Activated CD8-positive, alpha-beta memory T cell treated with anti-CD3 and anti-CD28 coated beads for 24 hours (primary cell): ENCODE results near the gene APH1B.
"Not testable (repeated sequence)": the region's sequence is repeated elsewhere in the genome, so short reads cannot be mapped to it uniquely, and the experiment has no call there.

Experiments
- DNase-seq: peaks from one replicate; pipeline ENCODE4 v3.0.0-alpha.2; 2020

APH1B gene

GRCh38 chr15:63277038-63277892 lies at the start of gene APH1B:
Gene APH1B (plus strand): TSS chr15:63277605. CDS start chr15:63277624, 19 bp downstream.
- DNase-seq = peak; percentile 87

DNA sequence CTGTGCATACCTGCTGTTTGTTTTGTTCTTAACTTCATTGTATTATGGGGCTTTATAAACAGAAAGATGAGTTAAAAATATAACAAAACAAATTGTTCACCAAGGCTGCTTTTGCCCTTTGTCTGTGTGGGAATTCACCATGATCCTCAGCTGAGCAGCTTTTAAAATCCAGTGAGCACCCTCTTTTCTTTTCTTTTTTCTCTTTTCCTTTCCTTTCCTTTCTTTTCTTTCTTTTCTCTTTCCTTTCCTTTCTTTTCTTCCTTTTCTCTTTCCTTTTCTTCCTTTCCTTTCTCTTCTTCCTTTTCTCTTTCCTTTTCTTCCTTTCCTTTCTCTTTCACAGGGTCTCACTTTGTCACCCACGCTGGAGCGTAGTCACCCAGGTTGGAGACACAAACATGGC lies 49.7 kb upstream of the APH1B start:
- no peak for DNase-seq

DNA sequence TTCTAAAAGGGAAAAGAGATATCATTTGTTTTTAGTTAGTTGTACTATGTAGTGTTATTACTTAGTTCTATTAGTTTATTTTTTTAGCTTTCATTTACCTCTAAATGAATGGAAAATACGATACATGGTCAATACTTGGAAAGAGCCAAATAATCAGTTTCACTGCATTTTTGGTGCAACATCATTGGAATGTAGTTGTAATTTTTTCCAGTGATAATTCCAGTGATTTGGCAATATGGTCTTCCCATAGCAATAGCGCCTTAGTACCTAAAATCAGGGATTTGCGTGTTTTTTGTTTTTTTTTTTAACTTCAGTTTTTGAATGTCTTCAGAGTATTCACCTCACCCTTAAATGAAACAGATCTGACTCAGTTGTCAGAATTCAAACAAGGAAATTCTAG lies 46.2 kb upstream of the APH1B start:
- DNase-seq = no peak

- no peak for DNase-seq
Observed at GRCh38 chr15:63231706-63232105, 45.7 kb upstream of the APH1B start.

GRCh38 chr15:63232405-63232804 lies 45.0 kb upstream of the APH1B start:
- DNase-seq = no peak

DNA sequence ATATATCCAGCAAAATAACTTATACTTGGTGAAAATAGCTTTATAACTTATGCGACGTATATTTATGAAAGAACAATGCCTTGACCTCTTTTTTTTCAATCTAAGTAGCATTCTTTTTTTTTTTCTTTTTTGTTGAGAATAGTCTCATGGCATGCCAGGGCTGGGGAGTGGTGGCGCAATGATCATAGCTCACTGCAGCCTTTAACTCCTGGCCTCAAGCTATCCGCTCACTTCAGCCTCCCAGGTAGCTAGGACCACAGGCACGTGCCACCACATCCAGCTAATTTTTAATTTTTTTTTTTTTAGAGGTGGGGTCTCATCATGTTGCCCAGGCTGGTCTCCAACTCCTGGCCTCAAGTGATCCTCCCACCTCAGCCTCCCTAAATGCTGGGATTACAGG lies 44.5 kb upstream of the APH1B start:
- DNase-seq = no peak

- DNase-seq = no peak
Observed at GRCh38 chr15:63233667-63234423, 43.6 kb upstream of the APH1B start.

DNA sequence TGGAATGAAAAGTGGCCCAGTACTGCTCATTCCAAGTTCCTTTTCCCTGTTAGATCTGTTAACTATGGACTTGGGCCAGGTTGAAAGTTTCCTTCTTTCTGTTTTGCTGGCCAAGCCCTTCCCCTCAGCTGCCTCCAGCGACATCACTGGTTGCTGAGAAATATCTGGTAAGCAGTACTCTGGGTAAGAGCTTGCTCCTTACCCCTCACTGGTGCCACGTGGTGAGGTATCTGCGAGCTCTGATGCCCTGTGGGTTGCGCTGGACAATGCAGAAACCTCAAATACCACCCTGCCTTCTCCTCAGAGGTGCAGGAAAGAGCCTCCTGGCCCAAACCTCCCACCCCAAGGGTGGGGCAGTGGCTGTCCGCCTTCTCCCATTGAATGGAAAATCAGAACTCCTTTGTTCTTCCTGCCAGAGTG lies 42.9 kb upstream of the APH1B start:
- no peak for DNase-seq

- DNase-seq = no peak
Observed at GRCh38 chr15:63236272-63236671, 41.1 kb upstream of the APH1B start.

- DNase-seq = not testable (repeated sequence)
Observed at GRCh38 chr15:63237086-63237485, 40.3 kb upstream of the APH1B start.

DNA sequence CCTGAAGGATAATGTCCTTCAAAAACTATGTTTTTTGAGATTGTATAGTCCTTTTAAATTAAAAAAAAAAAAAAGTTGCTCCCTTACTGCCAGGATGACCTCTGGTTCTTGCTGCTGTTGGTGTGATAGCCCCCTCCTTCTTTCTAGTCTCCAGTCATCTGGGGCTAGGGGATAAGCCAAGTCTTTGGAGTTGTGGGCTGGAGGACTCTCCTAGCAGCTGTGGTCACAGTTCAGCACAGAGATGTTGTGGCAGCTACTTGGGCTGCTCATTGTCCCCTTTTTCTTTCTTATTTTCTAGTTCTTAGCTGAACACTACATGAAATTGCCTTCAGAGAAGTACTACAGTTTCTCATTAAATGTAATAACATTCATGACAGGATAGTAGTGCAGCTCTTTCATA lies 39.2 kb upstream of the APH1B start:
- DNase-seq = no peak

- DNase-seq = no peak
Observed at GRCh38 chr15:63238796-63239195, 38.6 kb upstream of the APH1B start.

GRCh38 chr15:63240109-63240508 lies 37.3 kb upstream of the APH1B start:
- no peak for DNase-seq

DNA sequence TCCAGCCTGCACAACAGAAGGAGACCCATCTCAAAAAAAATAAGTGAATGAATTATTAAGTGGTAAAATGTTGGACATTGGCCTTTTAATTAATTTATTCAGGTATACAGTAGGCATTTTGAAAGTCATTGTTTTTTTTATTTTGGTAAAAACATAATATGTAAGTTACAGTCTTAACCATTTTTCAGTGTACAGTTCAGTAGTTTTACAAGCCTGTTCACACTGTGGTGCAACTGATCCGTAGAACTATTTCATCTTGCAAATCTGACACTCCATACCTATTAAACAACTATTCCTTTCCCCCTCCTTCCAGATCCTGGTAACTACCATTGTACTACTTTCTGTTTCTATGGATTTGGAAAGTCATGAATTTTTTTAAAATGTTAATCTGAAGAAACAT lies 36.1 kb upstream of the APH1B start:
- DNase-seq = no peak

DNA sequence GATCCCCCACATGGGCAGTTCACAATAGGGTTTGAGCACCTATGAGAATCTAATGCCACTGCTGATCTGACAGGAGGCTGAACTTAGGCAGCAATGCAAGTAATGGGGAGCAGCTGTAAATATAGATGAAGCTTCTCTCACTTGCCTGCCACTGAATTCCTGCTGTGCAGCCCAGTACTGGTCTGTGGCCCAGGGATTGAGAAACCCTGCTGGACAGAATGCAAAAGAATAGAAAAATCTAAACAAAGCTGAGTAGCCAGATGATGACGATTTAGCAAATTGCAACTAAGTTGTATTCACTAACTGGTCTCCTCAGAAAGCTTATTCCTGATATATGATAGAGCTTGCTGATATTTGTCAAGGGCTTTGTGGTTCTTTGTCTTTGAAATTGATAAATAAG lies 34.3 kb upstream of the APH1B start:
- no peak for DNase-seq

- DNase-seq = no peak
Observed at GRCh38 chr15:63243776-63244175, 33.6 kb upstream of the APH1B start.

- DNase-seq = no peak
Observed at GRCh38 chr15:63244399-63244798, 33.0 kb upstream of the APH1B start.

DNA sequence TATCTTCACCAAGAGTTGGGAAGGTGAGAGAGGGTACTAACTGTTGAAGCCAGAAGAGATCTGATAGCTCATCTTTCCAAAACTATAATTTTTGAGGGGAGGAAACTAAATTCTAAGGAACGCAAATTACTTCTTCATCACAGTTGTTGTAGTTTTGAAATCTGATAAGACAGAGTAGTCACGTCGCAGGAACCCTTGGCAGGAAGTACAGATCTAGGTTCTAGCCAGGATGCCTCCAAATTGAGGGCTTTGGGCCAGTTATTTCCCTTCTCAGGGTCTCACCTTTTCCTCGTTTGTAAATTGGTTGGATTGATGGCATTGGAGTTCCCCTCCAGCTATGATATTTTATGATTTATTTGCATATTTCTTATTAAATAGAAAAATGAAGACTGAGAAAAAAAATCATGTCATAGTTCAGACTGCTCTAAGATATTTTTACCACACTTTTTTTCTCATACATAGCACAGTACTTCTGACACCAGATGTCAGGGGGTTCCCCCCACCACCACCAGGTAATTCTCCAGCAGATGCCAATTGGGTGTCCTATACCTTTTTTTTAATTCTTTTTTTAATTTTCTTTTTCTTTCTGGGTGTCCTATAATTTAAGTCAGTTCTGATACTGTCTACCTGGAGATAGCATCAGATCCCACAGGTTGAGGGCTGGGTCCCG lies 32.3 kb upstream of the APH1B start:
- DNase-seq = no peak

- no peak for DNase-seq
Observed at GRCh38 chr15:63246691-63247469, 30.5 kb upstream of the APH1B start.

DNA sequence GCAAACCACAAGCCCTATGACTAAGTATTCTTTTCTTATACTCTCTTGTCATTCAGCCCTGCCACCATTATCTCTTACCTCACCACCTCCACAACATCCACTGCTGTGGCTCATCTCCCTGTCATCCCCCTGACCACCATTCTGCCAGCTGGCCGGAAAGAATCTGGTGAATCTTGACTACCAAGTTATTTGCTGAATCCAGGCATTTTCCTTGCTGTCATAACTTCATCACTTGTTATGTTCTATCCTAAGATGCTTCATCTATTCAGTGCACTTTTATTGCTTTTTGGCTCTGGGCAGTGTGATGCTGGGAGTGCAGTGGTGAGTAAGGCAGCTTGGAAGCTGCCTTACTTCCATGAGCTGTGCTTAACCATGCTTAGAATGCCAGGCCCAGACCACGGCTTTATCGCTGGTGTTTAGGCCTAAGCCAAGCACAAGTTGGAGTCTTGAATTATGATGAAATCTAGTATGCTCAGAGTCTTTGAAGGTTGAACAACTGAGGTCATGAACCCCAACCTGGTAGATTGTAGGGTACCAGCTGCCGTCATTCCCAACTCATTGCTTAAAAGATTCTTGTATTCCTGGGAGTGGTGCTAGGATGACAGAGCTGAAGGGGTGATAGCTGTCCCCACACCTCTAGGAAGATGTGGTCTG lies 27.0 kb upstream of the APH1B start:
- DNase-seq = no peak

DNA sequence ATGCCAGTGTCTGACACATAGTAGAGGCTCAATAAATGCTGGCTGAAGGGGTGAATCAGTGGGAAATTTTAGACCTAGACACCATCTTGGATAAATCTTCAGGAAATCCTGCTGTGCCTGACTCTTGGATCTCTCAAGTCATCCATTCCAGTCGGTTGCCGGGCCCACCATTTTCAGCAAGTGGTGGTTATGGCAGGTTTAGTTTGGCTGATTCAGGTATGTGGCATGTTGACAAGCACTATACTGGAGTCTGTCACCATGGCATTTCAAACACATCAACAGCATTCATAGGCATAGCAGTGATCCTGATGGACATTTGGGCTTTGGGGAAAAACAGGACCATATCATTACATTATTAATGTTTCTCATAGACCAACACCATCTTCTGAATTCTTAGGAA lies 25.7 kb upstream of the APH1B start:
- DNase-seq = no peak

- no peak for DNase-seq
Observed at GRCh38 chr15:63252292-63252691, 25.1 kb upstream of the APH1B start.
